Glomerular visceral epithelial cell (primary cell): ENCODE results near the gene MT1M.
"Not testable (repeated sequence)": the region's sequence is repeated elsewhere in the genome, so short reads cannot be mapped to it uniquely, and the experiment has no call there.

Experiments
- DNase-seq: peaks from one replicate; pipeline ENCODE4 v3.0.0-alpha.2; 2016; ENCODE audit errors: extremely low spot score

Gene MT1M

DNA sequence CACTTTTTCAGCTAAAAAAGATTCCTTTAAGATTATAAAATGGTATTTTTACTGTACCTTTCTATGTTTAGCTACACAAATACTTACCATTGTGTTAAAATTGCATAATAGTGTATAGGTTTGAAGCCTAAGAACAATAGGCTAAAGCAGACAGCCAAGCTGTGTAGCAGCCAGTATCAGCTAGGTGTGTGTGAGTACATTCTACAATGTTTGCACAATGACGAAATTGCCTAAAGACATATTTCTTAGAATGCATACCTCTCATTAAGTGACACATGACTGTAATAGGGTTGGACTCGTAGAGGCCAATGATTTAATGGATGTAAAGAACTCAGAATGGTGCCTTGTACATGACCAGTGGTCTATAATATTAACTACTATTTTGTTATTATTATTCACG is 17.4 kb downstream of the MT1M start:
- no peak for DNase-seq

- DNase-seq, result no peak
Measured at GRCh38 chr16:56651586-56651985, 19.1 kb downstream of the MT1M start, which contains the start of gene MT1B. MT1B (plus strand) TSS chr16:56651886; CDS start chr16:56651954, 68 bp downstream.

GRCh38 chr16:56652600-56652999 is 20.1 kb downstream of the MT1M start:
- DNase-seq, result no peak

DNA sequence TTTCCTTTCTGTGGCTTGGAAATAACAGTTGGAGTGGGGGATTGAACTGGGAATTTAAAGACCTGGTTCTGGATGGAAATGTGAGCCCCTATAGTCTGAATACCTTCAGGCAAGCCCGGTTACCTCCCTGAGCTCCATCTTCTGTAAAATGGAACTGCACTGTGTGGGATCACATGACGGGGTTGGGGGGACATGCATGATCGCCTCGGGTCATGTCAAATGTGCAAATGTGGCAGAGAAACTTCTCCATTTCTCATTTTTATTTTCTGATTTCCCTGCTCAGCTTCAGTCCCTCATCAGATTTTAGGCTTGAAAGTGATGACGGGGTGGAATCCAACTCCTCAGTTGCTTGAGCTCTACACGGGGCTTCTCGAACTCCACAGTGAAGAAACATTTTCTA is 20.8 kb downstream of the MT1M start:
- no peak for DNase-seq

- peak; percentile 83 for DNase-seq
Measured at GRCh38 chr16:56657555-56658326, 25.3 kb downstream of the MT1M start, which contains the start of gene MT1F. MT1F (plus strand) TSS chr16:56657959; CDS start chr16:56658059, 100 bp downstream.

GRCh38 chr16:56658327-56658875 is 25.9 kb downstream of the MT1M start:
- no peak for DNase-seq

DNA sequence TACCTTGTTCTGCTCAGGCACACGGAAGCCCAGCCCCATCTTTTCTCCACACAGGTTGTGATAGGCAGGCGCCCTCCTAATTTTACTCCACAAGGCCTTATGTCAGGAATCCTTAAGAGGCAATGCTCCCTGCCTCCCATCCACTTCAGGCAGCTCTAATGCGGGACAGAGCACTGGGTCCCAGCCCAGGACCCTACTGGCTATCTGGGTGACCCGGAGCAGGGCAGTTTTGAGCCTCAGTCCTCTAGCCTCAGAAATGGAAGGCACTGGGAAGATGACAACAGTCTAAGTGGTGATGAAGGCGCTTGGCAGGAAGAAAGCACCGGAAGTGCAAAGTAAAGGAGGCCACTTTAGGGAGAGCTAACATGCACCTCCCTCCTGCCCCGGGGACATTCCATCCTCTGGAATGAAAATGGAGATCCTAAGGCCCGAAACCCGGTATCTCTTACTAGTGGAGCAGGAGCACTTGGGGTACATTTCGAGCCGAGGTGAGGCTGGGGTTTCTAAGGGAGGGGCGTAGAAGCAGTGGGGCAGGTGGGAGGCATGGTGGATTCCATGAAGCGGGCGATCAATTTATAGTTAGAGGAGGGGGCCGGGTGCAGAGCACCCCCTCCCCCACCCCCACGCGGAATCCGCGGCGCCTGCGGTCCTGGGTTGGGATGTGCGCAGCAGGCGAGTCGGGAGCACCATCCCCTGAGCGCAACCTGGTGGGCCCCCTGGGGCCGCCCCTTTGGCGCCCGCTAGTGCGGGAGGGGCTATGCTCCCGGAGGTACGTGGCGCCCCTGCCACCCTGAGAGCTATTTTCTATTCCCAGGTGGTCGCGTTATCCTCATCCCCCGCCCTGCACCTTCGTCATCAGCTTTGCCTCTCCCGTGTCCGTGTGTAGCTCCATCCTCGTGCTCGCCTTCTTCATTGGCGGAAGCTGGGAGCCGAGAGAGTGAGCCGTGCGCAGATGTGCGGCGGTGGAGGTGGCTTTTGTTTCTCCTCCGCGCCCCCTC is 30.2 kb downstream of the MT1M start:
- DNase-seq, result no peak

- DNase-seq, result no peak
Measured at GRCh38 chr16:56664506-56664905, 32.0 kb downstream of the MT1M start.

DNA sequence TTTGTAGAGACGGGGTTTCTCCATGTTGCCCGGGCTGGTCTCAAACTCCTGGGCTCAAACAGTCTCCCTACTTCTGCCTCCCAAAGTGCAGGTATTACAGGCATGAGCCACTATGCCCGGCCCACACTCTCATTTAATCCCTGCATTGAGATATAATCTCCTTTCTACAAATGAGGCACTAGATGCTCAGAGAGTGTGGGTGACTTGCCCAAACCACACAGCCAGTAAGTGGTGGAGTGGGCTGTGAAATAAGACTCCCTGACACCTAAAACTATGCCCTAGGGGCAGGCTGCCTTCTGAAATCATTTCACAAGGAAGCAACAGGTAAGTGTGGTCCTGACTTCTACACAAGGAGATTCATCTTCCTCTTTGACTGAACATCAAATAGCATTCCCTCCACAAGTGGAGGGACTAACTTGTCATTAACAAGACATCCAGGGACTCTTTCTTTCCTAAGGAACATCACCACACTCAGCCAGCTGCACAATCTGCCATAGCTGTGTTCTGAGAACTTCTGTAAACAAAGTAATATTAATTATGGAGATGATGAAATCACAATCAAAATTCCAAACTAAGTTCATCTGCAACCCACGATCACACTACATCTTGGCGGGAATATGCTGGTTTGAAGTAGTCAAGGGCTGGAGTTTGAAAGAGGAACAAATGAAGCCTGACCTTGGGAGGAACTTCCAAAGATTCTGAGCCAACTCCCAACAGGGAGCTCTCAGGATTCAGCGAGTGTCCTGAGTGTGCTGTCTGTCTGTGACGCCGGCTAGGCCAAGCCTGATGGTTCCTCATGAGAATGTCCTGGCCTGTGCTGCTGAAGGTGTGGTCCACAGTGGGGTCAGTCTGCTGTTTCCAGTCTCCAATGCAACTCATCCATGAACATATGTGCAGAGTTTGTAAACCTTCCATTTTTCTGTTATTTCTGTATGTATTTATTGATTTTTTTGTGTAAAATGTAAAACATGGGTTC is 33.1 kb downstream of the MT1M start:
- DNase-seq, result not testable (repeated sequence)

DNA sequence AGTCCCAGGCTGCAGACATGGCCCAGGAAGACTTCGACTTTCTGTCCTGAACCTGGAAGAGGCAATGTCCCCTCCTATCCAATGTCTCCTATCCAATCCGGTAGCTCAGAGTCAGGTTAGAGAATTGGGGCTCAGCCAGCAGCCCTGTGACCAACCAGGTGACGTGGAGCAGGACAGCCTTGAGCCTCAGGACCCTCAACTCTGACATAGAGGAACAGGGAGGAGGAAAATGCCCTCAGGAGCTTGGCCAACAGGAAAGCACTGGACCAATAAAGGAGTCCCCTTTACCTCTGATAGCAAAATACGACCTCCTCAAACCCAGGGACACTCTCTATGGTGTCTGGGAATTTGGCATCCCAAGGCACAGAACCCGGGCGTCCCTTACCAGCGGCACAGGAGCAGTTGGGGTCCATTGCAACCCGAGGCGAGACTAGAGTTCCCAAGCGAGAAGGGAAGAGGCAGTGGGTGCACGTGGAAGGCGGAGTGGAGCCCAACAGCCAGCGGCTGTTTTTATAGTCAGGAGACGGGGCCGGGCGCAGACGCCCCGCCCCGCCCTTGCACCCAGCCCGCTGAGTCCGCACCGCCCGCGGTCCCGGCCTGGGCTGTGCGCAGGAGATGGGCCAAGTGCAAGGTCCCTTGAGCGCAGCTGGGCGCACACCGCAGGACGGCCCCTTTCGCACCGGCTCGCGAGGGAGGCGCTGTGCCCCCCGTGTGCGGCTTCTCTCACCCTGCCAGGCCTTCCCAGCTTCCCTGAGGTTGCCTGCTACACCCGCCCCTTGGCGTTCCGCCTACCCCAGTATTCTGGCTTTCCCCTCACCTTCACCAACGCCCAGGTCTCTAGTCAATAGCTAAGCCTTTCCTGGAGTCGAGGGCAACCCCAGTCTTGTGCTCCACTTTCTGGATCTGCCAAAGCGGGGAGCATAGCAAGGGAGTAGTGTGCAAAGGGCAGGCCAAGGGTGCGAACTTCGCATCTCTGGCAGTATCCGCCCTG is 35.4 kb downstream of the MT1M start, which contains the start of gene MT1G:
Gene MT1G, minus strand, starts transcription at position 485 of the 991 bp plus-strand sequence. Its CDS starts 72 bp downstream, at position 413.
- no peak for DNase-seq

DNA sequence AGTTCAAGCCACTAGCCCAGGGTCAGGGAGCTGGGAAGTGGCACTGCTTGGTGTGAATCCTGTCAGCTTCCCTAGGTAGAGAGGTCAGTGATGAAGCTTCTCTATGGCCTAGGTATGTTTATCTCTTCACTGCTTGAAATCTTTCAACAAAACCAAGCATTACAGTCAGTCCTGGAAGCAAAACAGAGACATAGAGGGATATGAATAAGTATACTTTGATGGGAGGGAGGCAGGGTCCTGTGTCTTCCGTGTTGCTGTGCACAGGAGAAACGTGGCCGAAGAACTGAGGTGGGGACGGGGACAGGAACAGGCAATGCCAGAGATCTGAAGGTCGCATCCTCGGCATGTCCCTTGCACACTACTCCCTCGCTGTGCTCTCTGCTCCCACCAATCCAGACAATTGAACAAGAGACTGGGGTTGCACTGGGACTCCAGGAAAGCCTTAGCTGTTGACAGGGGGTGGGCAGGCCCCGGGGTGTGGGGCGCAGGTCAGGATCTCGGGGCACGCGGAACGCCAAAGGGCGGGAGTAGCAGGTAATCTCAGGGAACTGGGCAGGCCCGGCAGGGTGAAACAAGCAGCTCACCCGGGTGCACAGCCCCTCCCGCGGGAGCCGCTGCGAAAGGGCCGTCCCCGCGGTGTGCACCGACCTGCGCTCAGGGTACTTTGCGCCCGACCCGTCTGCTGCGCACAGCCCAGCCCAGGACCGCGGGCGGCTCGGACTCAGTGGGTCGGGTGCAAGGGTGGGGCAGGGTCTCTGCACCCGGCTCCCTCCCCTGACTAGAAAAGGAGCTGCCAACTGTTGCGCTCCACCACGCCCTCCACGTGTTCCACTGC is 36.8 kb downstream of the MT1M start, which contains the start of gene MT1H:
Gene MT1H, plus strand, starts transcription at position 810 of the 835 bp plus-strand sequence. CDS start 71 bp downstream, outside the sequence.
- DNase-seq, result no peak

GRCh38 chr16:56669840-56670619 is 37.6 kb downstream of the MT1M start:
- DNase-seq, result no peak

DNA sequence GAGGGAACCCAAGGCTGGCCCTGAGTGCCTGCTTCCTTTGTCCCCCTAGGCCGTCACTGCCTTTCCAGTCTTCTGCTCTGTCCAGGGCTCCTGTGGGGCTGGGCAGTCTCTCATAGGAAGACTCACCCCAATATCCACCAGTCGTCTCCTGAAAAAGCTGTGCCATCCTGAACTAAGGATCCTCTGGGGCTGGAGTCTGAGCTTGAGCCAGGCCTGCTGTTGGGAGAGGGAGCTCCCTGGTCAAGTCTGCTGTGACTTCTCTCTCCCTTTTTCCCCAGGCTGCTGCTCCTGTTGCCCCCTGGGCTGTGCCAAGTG is 38.1 kb downstream of the MT1M start:
- DNase-seq, result no peak

DNA sequence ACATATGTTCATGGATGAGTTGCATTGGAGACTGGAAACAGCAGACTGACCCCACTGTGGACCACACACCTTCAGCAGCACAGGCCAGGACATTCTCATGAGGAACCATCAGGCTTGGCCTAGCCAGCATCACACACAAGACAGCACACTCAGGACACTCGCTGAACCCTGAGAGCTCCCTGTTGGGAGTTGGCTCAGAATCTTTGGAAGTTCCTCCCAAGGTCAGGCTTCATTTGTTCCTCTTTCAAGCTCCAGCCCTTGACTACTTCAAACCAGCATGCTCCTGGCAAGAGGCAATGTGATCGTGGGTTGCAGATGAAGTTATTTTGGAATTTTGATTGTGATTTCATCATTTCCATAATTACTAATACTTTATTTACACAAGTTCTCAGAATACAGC is 39.2 kb downstream of the MT1M start:
- not testable (repeated sequence) for DNase-seq

DNA sequence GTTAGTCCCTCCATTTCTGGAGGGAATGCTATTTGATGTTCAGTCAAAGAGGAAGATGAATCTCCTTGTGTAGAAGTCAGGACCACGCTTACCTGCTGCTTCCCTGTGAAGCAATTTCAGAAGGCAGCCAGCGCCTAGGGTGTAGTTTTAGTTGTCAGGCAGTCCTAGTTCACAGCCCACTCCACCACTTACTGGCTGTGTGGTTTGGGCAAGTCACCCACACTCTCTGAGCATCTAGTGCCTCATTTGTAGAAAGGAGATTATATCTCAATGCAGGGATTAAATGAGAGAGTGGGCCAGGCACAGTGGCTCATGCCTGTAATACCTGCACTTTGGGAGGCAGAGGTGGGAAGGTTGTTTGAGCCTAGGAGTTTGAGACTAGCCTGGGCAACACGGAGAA is 39.7 kb downstream of the MT1M start:
- DNase-seq, result not testable (repeated sequence)

- no peak for DNase-seq
Measured at GRCh38 chr16:56672761-56673536, 40.5 kb downstream of the MT1M start.

DNA sequence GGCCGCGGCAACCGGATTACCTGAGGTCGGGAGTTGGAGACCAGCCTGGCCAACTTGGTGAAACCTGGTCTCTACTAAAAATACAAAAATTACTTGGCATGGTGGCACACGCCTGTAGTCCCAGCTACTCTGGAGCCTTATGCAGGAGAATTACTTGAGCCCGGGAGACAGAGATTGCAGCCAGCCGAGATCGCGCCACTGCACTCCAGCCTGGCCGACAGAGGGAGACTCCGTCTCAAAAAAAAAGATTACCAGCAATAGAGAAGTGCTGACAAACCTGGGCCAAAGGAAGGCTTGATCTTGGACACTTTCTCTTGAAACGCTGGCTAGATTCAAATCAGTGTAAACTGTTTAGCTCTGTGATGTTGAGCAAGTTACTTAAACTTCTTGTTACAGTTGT is 41.5 kb downstream of the MT1M start:
- DNase-seq, result peak; percentile 39
